HG03060 (cell line): ENCODE measurements around the gene IGSF1.
"Not testable (repeated sequence)": the region's sequence is repeated elsewhere in the genome, so short reads cannot be mapped to it uniquely, and the experiment has no call there.

Experiments
- ATAC-seq: cut with Tn5 transposase; IDR thresholded peaks from one replicate; pipeline ENCODE4 v1.9.1; 2021; ENCODE audit warnings: low read depth, moderate number of reproducible peaks; ENCODE audit not compliant: unreplicated experiment

IGSF1 gene

DNA sequence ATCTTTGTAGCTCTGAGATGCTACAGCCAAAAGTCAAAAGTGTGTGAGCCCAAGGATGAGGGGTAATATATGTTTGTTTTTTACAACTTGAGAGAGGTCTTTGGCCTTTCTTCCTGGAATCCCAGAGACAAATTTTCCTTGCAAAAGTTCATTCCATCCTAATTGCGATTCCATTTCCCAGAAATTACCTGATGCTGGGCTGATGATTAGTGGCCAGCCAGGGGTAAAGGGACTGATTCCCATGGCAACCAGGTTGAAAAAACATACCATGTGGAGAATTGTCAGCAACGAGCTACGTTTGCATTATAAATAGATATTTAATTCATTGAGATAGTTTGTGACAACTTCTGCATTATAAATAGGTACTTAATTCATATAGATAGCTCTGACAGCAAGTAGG, 17.8 kb downstream of the IGSF1 start:
- ATAC-seq = no peak

DNA sequence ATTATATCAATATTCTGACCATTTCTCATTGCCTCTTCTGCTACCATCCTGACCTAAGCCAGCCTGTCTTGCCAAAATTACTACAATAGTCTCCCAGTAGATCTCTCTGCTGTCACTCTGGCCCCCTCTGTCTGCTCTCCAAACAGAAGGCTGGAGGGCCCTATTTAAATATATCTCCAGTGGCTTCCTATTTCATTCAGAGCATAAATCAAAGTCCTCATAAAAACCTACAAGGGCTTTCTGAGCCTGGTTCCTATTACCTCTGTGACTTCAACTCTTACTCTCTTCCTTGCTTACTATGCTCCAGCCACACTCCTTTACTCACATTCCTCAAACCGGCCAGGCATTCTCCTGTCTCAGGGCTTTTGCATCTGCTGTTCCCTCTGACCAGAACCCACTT, 19.0 kb downstream of the IGSF1 start:
- ATAC-seq = no peak

DNA sequence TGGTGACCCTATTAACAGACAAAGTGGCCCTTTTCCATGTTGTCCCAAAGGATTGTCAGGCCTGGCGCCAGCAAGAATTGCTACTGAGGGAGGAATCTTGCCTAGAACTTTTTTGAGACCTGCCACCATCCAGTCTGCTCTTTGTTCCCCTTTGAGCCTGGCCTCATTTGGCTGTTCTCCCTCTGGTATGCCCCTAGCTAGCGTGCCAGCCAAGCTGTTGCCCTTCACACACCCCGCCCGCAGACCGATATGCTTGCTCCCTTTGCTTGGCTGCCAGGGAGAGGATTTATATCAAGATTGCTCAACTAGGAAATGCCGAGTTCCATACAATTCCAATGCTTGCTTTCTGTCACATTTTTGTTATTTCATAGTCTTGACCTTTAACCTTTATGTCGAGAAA, 24.4 kb downstream of the IGSF1 start:
- ATAC-seq = no peak

DNA sequence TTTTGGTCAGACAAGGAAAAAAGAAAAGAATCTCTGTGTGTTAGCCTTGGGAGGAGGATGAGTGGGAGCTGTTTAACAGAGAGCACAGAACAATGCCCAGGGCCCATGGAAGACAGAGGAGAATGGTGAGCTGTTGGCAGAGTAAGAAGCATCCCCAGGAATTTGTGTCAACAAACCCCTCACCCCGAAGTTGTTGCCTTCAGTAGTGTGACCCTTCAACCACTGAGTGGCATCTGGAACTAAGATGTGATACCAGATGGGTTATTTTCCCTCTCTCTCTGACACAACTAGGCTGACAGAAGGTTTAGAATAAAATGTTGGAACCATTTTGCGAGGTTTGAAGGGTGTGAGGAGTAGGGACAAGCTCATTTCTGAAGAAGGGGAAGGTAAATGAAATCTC, 25.1 kb downstream of the IGSF1 start:
- ATAC-seq = no peak

DNA sequence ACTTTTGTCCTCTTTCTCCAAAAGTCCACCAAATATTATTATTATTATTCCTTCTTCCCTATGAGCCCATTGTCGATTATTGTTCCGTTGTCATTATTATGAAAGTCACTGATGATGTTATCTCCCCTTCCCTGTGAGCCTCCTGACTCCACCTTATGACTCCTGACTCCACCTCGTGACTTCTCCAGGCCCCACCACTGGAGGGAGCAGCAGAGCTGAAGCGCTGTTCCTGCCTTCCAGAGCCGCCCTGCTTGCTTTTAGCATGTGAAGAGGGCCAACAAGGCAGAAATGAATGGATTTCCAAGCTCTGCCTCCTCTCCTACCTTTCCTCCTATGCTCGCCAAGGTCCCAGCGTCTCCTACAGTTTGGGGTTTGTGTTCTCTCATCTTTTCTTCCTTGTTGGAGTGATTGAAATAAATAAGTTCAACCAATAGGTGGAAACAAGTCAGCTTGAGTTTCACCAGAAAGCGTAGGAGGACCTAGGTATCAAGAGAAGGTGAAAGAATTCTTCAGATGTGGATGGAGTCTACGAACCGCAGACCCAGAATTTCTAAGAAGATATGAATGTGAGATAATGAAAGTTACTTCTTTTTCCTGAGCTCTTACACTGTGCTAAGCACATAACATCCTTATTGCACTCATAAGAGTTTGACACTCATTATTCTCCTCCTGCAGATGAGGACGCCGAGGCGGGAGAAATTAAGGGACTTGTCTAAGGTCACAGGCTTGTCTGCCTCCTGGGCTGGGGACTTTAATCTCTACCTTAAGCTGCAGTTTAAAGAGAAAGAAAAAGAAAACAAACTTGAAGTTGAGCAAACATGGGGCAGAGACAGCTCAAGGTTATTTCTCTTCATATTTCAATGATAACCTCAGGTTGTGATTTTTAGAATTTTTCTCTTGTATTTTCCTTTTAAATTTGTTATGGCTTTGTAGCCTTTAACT, 26.1 kb downstream of the IGSF1 start:
- ATAC-seq = no peak

DNA sequence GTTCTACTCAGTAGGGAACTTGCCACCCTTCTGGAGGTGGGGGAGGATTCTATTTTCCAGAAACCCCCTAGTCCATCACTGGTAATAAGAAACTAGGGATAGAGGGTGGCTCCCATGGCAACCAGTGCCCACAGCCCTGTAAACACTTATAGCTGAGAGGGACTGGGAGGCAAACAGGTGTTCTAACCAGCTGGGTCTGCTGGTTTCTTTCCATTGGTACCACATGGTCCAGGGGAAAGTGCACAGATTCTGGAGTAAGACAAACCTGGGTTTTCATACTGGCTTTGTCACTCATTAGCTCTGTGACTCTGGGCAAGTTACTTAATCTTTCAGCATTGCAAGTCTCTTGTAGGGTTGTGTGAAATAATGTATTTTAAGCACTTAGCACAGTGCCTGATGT, 26.9 kb downstream of the IGSF1 start:
- no peak for ATAC-seq

DNA sequence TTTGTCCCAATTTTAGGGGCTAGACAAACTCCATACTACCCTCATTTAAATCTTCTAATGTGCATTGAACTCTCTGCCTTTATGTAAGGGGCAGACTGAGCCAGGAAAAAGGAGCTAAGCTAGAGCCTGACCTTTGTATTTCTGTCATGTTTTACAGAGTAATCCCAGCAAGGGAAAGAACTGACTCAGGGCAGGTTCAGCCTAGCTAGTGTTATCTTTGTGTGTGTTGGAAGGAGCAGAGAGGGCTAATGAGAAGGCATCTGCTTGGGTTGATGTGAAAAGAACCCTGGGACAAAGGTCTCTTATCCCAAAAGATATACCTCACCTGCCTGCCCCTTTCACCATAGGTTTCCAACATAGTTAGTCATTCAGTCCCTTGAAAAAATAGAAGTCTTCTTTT, 31.7 kb downstream of the IGSF1 start:
- ATAC-seq = no peak

DNA sequence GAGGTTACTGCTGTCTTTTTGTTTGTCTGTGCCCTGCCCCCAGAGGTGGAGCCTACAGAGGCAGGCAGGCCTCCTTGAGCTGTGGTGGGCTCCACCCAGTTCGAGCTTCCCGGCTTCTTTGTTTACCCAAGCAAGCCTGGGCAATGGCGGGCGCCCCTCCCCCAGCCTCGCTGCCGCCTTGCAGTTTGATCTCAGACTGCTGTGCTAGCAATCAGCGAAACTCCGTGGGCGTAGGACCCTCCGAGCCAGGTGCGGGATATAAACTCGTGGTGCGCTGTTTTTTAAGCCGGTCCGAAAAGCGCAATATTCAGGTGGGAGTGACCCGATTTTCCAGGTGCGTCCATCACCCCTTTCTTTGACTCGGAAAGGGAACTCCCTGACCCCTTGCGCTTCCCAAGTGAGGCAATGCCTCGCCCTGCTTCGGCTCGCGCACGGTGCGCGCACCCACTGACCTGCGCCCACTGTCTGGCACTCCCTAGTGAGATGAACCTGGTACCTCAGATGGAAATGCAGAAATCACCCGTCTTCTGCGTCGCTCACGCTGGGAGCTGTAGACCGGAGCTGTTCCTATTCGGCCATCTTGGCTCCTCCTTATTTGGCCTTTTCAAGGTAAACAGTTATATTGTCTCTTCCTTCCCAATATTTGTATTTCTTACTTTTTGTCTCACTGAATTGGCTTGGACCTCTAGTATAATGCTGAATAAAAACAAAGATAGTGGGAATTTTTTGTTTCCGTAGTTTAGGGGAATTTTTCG, 37.9 kb downstream of the IGSF1 start:
- ATAC-seq = not testable (repeated sequence)

DNA sequence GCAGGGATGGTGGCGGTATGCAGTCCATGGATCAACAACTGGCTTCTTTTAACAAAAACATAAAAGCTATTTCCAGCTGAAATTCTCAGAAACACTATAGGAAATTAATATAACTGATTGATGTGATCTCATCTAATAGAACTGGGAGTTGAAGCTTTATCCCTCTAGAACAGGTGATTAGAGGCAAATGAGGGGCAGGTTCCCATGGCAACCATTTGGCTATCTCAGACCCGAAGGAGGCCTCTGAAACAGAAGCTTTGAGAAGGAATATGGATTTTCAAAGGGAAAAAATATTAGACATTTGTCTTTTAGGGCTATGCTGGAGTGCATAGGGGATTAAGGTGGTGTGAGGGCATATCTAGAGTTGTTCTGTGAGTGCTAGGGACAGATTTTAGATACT, 50.0 kb downstream of the IGSF1 start:
- no peak for ATAC-seq

DNA sequence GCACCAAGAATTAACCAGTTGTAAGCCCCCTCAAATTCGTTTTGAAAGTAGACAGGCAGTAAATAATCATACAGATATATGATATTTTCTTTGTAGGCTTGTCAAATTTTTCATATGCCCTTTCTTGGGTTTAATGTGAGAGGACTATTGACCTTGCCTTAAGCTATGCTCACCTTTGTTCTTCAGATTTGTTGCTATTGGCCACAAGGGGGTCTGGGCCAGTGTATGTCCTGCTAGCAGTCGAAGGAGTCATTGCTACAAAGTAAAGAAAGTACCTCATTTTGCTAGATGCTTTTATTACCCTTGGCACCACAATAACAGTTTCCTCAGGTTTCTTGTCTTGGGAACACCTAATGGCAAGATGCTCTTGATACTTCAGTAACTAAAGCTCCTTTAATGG, 51.7 kb downstream of the IGSF1 start:
- ATAC-seq = no peak

DNA sequence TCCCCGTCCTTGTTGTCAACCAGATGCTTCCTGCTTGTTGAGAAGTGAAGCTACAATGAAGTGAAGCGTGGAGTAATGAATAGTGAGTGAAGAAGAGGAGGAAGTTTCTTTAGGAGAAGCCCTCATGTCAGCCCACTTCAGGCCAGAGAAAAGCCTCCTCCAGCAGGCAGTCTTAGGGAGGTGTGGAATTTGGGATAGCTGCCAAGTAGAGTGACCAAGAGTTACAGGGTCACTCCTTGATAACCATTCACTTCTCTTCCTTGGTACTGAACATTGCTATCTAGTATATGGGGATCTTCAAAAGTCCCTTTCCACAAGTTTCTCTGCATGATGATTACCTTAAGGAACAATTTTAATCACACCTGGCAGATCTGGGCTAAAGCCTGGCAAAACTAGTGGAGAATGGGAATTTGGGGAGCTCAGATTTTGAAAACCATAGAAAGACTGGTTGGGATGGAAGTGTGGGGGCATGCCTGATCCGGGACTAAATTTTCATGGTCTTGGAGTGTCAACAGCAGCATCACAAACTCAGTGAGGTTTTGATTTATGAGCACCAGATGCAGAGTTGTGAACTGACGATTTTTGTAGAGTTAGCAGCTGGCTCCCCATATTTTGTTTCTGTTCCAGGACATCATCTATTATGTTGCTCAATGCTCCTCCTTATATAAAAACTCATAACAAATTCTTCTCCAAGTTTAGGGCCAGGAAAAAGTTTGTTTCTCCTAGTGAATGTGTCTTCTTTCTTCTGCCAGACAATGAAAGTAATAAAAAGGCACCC, 53.1 kb downstream of the IGSF1 start:
- no peak for ATAC-seq

DNA sequence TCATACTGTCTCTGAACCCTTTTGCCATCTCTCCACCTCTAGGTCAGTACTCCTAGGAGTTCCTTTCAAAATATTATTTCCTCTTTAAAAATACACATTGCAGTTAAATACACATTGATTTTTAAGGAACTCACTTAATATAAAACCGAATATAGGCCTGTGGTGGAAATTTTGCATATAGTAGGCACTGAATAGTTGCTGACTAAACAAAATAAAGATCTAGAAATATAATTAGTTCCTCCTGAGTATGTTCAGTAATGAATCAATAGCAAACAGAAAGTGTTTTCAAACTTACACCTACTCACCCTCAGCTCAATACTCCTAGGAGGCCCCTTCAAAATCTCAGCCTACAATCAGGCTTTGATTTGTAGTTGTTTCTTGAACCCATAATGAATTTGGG, 61.5 kb downstream of the IGSF1 start:
- no peak for ATAC-seq

DNA sequence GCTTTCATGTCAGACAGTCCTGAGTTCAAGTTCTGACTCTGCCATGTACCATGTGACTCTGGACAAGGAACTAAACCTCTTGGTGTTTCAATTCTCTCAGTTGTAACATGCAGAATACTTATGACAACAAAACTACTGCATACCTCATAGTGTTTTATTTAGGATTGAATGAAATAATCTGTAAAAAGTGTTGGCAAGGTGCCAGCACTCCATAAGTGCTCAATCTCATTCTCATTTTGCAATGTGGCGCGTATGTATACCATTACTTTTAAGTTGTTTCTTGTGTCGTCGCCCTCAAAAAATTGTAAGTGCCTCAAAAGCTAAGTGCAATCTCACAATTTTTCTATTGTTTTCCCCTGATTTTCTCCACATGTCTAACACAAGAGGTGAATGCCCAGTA, 62.5 kb downstream of the IGSF1 start:
- ATAC-seq = no peak

DNA sequence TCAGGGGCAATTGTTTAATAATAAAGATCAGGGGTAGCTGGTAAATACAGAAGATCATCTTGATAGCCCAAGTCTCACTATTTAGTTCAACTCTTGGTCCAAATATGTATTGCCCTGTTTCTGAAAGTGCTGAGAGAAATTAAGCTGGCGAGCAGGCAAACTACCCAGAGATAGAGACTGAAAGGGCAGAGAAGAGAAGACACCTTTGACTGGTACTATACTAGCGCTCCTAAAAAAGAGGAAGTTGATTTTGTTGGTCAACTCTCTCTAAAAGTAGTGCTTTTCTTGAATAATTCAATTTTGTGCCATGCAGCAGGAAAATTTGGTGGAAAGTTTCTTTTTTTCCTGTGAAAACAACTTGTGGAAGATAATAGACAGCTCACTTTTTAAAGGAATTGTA, 64.0 kb downstream of the IGSF1 start:
- no peak for ATAC-seq
